Liver (tissue), 9 donors: ENCODE measurements around the gene KCNS1. TPM values are rescaled to one million over a fixed set of nuclear protein-coding genes. Genes with fewer than 3 reads are reported as not detected.

Experiments
- DNase-seq: peaks from one replicate; pipeline ENCODE4 v3.0.0-alpha.2; 2017; ENCODE audit warnings: low spot score
- H3K27ac ChIP-seq, 2 donors: one replicate each; pipeline ENCODE4 v1.7.0; 2013; ENCODE audit warnings: inconsistent platforms in 2 of 2, low read length in 2 of 2, control low read depth in 1 of 2, low read depth in 1 of 2, mild to moderate bottlenecking in 1 of 2
- H3K27me3 ChIP-seq, 4 donors: one replicate each; pipeline versions ENCODE4 v1.6.1 to v1.7.0; 2013; ENCODE audit warnings: low read length in 3 of 4, inconsistent platforms in 1 of 4, mild to moderate bottlenecking in 1 of 4, moderate library complexity in 1 of 4; ENCODE audit not compliant: control insufficient read depth in 4 of 4, insufficient read depth in 4 of 4
- H3K36me3 ChIP-seq, 4 donors: one replicate each; pipeline versions ENCODE4 v1.6.1 to v1.7.0; 2013; ENCODE audit warnings: low read length in 3 of 4, mild to moderate bottlenecking in 3 of 4, low read depth in 1 of 4, moderate library complexity in 1 of 4; ENCODE audit not compliant: control insufficient read depth in 4 of 4, insufficient read depth in 3 of 4
- H3K4me1 ChIP-seq, 4 donors: one replicate each; pipeline versions ENCODE4 v1.6.1 to v1.7.0; 2013; ENCODE audit warnings: low read length in 3 of 4, mild to moderate bottlenecking in 3 of 4, moderate library complexity in 1 of 4; ENCODE audit not compliant: control insufficient read depth in 4 of 4, insufficient read depth in 4 of 4
- H3K4me3 ChIP-seq, 3 donors: one replicate each; pipeline versions ENCODE4 v1.6.1 to v1.7.0; 2013; ENCODE audit warnings: low read length in 3 of 3, control low read depth in 1 of 3, low read depth in 1 of 3, mild to moderate bottlenecking in 1 of 3
- H3K9ac ChIP-seq, 2 donors: one replicate each; pipeline ENCODE4 v1.7.0; 2013; ENCODE audit warnings: low read length in 2 of 2, mild to moderate bottlenecking in 2 of 2, moderate library complexity in 2 of 2, control low read depth in 1 of 2, low read depth in 1 of 2
- H3K9me3 ChIP-seq, 4 donors: one replicate each; pipeline versions ENCODE4 v1.6.1 to v1.7.0; 2013; ENCODE audit warnings: low read length in 3 of 4; ENCODE audit not compliant: control insufficient read depth in 4 of 4
- ATF3 ChIP-seq: IDR thresholded peaks from 2 replicates; pipeline ENCODE4 v1.6.1; 2016; ENCODE audit warnings: antibody characterized with exemption
- CTCF ChIP-seq: fragments of 150-350 bp; IDR thresholded peaks from 2 replicates; pipeline ENCODE4 v1.5.1; 2017; ENCODE audit warnings: improper control_type of control experiment, low read depth, low read length; ENCODE audit not compliant: missing input control
- EGR1 ChIP-seq, 2 donors: IDR thresholded peaks; 2 replicates each; pipeline ENCODE4 v1.6.1; 2016 to 2018; ENCODE audit warnings: antibody characterized with exemption in 2 of 2, low read depth in 2 of 2
- FOXA1 ChIP-seq: IDR thresholded peaks from 2 replicates; pipeline ENCODE4 v1.6.1; 2016; ENCODE audit warnings: antibody characterized with exemption
- FOXA2 ChIP-seq: IDR thresholded peaks from 2 replicates; pipeline ENCODE4 v1.6.1; 2016; ENCODE audit warnings: antibody characterized with exemption
- GABPA ChIP-seq, 2 donors: IDR thresholded peaks in 1 of 2; conservative IDR thresholded peaks in 1 of 2; 2 replicates each; pipeline ENCODE4 v1.6.1; 2016; ENCODE audit warnings: antibody characterized with exemption in 2 of 2, mild to moderate bottlenecking in 1 of 2, moderate library complexity in 1 of 2
- HNF4A ChIP-seq, 2 donors: conservative IDR thresholded peaks; 2 replicates each; pipeline ENCODE4 v1.6.1; 2016; ENCODE audit warnings: antibody characterized with exemption in 2 of 2, mild to moderate bottlenecking in 2 of 2
- HNF4G ChIP-seq: IDR thresholded peaks from 2 replicates; pipeline ENCODE4 v1.6.1; 2016; ENCODE audit warnings: antibody characterized with exemption
- JUND ChIP-seq, 2 donors: IDR thresholded peaks; 2 replicates each; pipeline ENCODE4 v1.6.1; 2016; ENCODE audit warnings: antibody characterized with exemption in 2 of 2
- MAX ChIP-seq: IDR thresholded peaks from 2 replicates; pipeline ENCODE4 v1.6.1; 2016; ENCODE audit warnings: antibody characterized with exemption
- NR2F2 ChIP-seq: IDR thresholded peaks from 2 replicates; pipeline ENCODE4 v1.6.1; 2016; ENCODE audit warnings: antibody characterized with exemption
- RAD21 ChIP-seq, 2 donors: IDR thresholded peaks; 2 replicates each; pipeline ENCODE4 v1.6.1; 2016; ENCODE audit warnings: antibody characterized with exemption in 2 of 2, mild to moderate bottlenecking in 2 of 2
- REST ChIP-seq: IDR thresholded peaks from 2 replicates; pipeline ENCODE4 v1.6.1; 2016; ENCODE audit warnings: antibody characterized with exemption, mild to moderate bottlenecking
- RXRA ChIP-seq, 2 donors: IDR thresholded peaks; 2 replicates each; pipeline ENCODE4 v1.6.1; 2017 to 2018; ENCODE audit warnings: antibody characterized with exemption in 2 of 2, mild to moderate bottlenecking in 1 of 2
- SP1 ChIP-seq: IDR thresholded peaks from 2 replicates; pipeline ENCODE4 v1.6.1; 2018; ENCODE audit warnings: antibody characterized with exemption, mild to moderate bottlenecking
- TAF1 ChIP-seq: conservative IDR thresholded peaks from 2 replicates; pipeline ENCODE4 v1.6.1; 2016; ENCODE audit warnings: antibody characterized with exemption, mild to moderate bottlenecking
- YY1 ChIP-seq: IDR thresholded peaks from 2 replicates; pipeline ENCODE4 v1.6.1; 2016; ENCODE audit warnings: antibody characterized with exemption, mild to moderate bottlenecking
- ZBTB33 ChIP-seq: IDR thresholded peaks from 2 replicates; pipeline ENCODE4 v1.6.1; 2016; ENCODE audit warnings: antibody characterized with exemption
- WGBS: extraction: QIAGEN DNeasy Blood & Tissue Kit; methylation state at CpG from one replicate; pipeline ENCODE4 v1.1.7; 2013; 5-methylcytosine and 5-hydroxymethylcytosine counted together
- polyA plus RNA-seq, 2 donors: library from polyadenylated mRNA; stranded (reverse) in 1 of 2; unstranded in 1 of 2; fragments of 200-250 nt in 1 of 2; fragments of >200 nt in 1 of 2; fragmentation: Nextera tagmentation in 1 of 2; extraction: Ambion mirVana in 1 of 2; gene quantifications; one replicate each; pipeline versions ENCODE4 v1.2.1 to v1.2.3, GENCODE V29; 2013 to 2015
- total RNA-seq, 2 donors: library from RNA; depleted of rRNA; stranded (reverse); fragments of >200 nt; gene quantifications; one replicate each; pipeline ENCODE4 v1.2.3, GENCODE V29; 2014
- donor health status: healthy.
- donor health status: healthy.
- donor health status: healthy.
- donor health status: healthy.
- donor health status: healthy.

The KCNS1 gene
- total and polyA plus RNA-seq, 4 donors = 0.02 to 0.09 TPM; not detected in 2

GRCh38 chr20:45059022-45059728 is 41.8 kb downstream of the KCNS1 start:
- H3K4me1 ChIP-seq = no peaks in the 10 kb centered on the region
- WGBS = 92% methylated on average over 6 of the region's 6 CpGs
- no peaks in the 10 kb centered on the region for H3K27me3 ChIP-seq
- no peak overlapping the region for H3K4me3 ChIP-seq
- H3K9ac ChIP-seq = no peak overlapping the region
- no peaks in the 10 kb centered on the region for H3K9me3 ChIP-seq
- TF ChIP-seq CTCF (no peak), HNF4G (no peak), YY1 (no peak), HNF4A (conservative IDR thresholded peaks at IDR 0.05) (no peak), ATF3 (no peak), REST (no peak), EGR1 (IDR thresholded peaks at IDR 0.05; ENCODE audit: low read depth in 2 of 2) (no peak), TAF1 (no peak), NR2F2 (no peak), FOXA2 (no peak), ZBTB33 (no peak), JUND (IDR thresholded peaks at IDR 0.05) (no peak), FOXA1 (no peak), GABPA (IDR thresholded peaks at IDR 0.05 in 1 of 2, conservative IDR thresholded peaks at IDR 0.05 in 1 of 2) (no peak), RXRA (IDR thresholded peaks at IDR 0.05) (no peak), RAD21 (IDR thresholded peaks at IDR 0.05) (no peak), MAX (no peak), SP1 (no peak)
- H3K27ac ChIP-seq = no peak overlapping the region
- DNase-seq = no peak
- peaks cover 0 to 5% (median 0%) of the 10 kb centered on the region in 4 donors for H3K36me3 ChIP-seq
